HepG2 (cell line): ENCODE results near the gene C10orf67. TPM values are rescaled to one million over a fixed set of nuclear protein-coding genes. Genes with fewer than 3 reads are reported as not detected.

Experiments used
- CC2D1A ChIP-seq: sonication (generic); formaldehyde crosslinking; IDR thresholded peaks from 2 replicates; pipeline ENCODE4 v1.8.1; 2023; ENCODE audit warnings: mild to moderate bottlenecking, missing genetic modification reagents
- FOXK2 ChIP-seq: fragments of 450-650 bp; IDR thresholded peaks from 2 replicates; pipeline ENCODE4 v1.6.1; 2016
- FOXP1 ChIP-seq, 2 experiments: fragments of 450-650 bp in 1 of 2; IDR thresholded peaks; 2 replicates each; pipeline ENCODE4 v1.6.1; 2017 to 2018; ENCODE audit warnings: antibody characterized with exemption in 1 of 2
- SATB2 ChIP-seq: sonication (generic); formaldehyde crosslinking; IDR thresholded peaks from 2 replicates; pipeline ENCODE4 v1.5.0; 2020; ENCODE audit warnings: missing genetic modification reagents
- ZNF124 ChIP-seq: sonication (generic); formaldehyde crosslinking; IDR thresholded peaks from 2 replicates; pipeline ENCODE4 v1.4.0; 2020; ENCODE audit warnings: missing genetic modification reagents
- ZNF44 ChIP-seq: sonication (generic); formaldehyde crosslinking; IDR thresholded peaks from 2 replicates; pipeline ENCODE4 v1.5.1; 2020; ENCODE audit warnings: mild to moderate bottlenecking, missing genetic modification reagents
- ZNF446 ChIP-seq: sonication (generic); formaldehyde crosslinking; IDR thresholded peaks from 2 replicates; pipeline ENCODE4 v1.5.0; 2020; ENCODE audit warnings: mild to moderate bottlenecking, missing genetic modification reagents
- polyA plus RNA-seq, 8 experiments: library from polyadenylated mRNA; depleted of rRNA in 3 of 8; stranded (reverse) in 7 of 8; unstranded in 1 of 8; fragments of >200 nt; fragmentation: Illumina TruSeq in 4 of 8; extraction: Trizol in 4 of 8; gene quantifications; 2 replicates each; pipeline versions ENCODE4 v1.2.1 to v1.2.3, GENCODE V29; 2011 to 2016; ENCODE audit warnings: low read depth in 4 of 8, missing spikeins in 1 of 8, mixed read lengths in 1 of 8; ENCODE audit not compliant: insufficient read depth in 1 of 8
- total RNA-seq, 5 experiments: library from RNA; depleted of rRNA; stranded (reverse); fragments of >200 nt; fragmentation: Illumina TruSeq; extraction: Trizol; gene quantifications; 2 replicates each; pipeline ENCODE4 v1.2.3, GENCODE V29; 2016; ENCODE audit warnings: low read depth in 1 of 5
- TF ChIP-seq, protein P1 (sequence below): sonication (generic); formaldehyde crosslinking; IDR thresholded peaks from 2 replicates; pipeline ENCODE4 v1.4.0; 2020; ENCODE audit warnings: mild to moderate bottlenecking, missing genetic modification reagents
- TF ChIP-seq, protein P2 (sequence below): sonication (generic); formaldehyde crosslinking; IDR thresholded peaks from 2 replicates; pipeline ENCODE4 v1.9.0; 2021; ENCODE audit warnings: mild to moderate bottlenecking, missing genetic modification reagents
- TF ChIP-seq, protein P3 (sequence below): sonication (generic); formaldehyde crosslinking; IDR thresholded peaks from 2 replicates; pipeline ENCODE4 v1.8.1; 2023; ENCODE audit warnings: mild to moderate bottlenecking, moderate library complexity, missing genetic modification reagents
- TF ChIP-seq, protein P4 (sequence below): sonication (generic); formaldehyde crosslinking; IDR thresholded peaks from 2 replicates; pipeline ENCODE4 v1.4.0; 2020; ENCODE audit warnings: missing genetic modification reagents, borderline replicate concordance

The C10orf67 gene
- total and polyA plus RNA-seq, 2 of the 13 experiments (the other 11 are each of a cell fraction or from before 2014, with no cell fraction given): not detected

DNA sequence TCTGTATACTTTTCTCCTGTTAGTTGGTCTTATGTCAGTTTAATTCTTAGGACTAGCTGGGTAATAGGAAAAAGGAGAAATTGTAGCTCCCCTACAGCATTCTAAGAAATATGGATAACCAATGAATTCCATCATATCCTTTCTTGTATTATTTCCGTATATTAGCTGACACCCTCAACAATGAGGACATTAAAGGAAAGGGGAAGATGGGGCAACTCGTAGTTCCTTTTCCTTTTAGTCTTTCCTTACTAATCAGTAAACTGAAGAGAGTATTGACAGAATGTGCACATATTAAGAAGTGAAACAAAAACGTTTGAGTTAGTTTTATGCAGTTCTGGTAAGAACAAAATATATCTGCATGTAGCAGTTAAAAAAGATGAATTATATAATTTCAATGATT, 35.1 kb upstream of the C10orf67 start (continued):
- TF ChIP-seq, protein P1, sequence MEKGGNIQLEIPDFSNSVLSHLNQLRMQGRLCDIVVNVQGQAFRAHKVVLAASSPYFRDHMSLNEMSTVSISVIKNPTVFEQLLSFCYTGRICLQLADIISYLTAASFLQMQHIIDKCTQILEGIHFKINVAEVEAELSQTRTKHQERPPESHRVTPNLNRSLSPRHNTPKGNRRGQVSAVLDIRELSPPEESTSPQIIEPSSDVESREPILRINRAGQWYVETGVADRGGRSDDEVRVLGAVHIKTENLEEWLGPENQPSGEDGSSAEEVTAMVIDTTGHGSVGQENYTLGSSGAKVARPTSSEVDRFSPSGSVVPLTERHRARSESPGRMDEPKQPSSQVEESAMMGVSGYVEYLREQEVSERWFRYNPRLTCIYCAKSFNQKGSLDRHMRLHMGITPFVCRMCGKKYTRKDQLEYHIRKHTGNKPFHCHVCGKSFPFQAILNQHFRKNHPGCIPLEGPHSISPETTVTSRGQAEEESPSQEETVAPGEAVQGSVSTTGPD (CRISPR knock-in tag): no peak
- TF ChIP-seq FOXK2 (no peak), FOXP1 (IDR thresholded peaks at IDR 0.05) (no peak), FOXP1 (CRISPR knock-in tag; IDR thresholded peaks at IDR 0.05) (no peak), CC2D1A (CRISPR knock-in tag) (no peak), ZNF446 (CRISPR knock-in tag) (no peak), ZNF44 (no peak), ZNF124 (CRISPR knock-in tag) (no peak), SATB2 (CRISPR knock-in tag) (no peak)
- TF ChIP-seq, protein P2, sequence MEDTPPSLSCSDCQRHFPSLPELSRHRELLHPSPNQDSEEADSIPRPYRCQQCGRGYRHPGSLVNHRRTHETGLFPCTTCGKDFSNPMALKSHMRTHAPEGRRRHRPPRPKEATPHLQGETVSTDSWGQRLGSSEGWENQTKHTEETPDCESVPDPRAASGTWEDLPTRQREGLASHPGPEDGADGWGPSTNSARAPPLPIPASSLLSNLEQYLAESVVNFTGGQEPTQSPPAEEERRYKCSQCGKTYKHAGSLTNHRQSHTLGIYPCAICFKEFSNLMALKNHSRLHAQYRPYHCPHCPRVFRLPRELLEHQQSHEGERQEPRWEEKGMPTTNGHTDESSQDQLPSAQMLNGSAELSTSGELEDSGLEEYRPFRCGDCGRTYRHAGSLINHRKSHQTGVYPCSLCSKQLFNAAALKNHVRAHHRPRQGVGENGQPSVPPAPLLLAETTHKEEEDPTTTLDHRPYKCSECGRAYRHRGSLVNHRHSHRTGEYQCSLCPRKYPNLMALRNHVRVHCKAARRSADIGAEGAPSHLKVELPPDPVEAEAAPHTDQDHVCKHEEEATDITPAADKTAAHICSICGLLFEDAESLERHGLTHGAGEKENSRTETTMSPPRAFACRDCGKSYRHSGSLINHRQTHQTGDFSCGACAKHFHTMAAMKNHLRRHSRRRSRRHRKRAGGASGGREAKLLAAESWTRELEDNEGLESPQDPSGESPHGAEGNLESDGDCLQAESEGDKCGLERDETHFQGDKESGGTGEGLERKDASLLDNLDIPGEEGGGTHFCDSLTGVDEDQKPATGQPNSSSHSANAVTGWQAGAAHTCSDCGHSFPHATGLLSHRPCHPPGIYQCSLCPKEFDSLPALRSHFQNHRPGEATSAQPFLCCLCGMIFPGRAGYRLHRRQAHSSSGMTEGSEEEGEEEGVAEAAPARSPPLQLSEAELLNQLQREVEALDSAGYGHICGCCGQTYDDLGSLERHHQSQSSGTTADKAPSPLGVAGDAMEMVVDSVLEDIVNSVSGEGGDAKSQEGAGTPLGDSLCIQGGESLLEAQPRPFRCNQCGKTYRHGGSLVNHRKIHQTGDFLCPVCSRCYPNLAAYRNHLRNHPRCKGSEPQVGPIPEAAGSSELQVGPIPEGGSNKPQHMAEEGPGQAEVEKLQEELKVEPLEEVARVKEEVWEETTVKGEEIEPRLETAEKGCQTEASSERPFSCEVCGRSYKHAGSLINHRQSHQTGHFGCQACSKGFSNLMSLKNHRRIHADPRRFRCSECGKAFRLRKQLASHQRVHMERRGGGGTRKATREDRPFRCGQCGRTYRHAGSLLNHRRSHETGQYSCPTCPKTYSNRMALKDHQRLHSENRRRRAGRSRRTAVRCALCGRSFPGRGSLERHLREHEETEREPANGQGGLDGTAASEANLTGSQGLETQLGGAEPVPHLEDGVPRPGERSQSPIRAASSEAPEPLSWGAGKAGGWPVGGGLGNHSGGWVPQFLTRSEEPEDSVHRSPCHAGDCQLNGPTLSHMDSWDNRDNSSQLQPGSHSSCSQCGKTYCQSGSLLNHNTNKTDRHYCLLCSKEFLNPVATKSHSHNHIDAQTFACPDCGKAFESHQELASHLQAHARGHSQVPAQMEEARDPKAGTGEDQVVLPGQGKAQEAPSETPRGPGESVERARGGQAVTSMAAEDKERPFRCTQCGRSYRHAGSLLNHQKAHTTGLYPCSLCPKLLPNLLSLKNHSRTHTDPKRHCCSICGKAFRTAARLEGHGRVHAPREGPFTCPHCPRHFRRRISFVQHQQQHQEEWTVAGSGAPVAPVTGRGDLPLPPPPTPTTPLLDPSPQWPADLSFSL: no peak
- TF ChIP-seq, protein P3, sequence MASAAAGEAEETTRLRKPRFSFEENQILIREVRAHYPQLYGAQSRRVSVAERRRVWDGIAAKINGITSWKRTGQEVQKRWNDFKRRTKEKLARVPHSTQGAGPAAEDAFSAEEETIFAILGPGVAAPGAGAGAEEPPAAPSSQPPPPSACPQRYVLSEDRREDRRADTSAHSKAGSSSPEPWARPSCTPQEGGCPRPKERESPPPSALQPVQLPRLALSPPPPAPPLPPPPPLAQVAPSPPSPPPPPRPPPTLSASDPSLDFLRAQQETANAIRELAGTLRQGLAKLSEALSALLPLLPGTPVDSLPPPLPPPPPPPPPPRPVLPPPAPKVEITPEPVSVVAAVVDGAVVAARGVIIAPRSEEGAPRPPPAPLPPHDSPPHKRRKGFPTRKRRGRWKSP (CRISPR knock-in tag): no peak
- TF ChIP-seq, protein P4, sequence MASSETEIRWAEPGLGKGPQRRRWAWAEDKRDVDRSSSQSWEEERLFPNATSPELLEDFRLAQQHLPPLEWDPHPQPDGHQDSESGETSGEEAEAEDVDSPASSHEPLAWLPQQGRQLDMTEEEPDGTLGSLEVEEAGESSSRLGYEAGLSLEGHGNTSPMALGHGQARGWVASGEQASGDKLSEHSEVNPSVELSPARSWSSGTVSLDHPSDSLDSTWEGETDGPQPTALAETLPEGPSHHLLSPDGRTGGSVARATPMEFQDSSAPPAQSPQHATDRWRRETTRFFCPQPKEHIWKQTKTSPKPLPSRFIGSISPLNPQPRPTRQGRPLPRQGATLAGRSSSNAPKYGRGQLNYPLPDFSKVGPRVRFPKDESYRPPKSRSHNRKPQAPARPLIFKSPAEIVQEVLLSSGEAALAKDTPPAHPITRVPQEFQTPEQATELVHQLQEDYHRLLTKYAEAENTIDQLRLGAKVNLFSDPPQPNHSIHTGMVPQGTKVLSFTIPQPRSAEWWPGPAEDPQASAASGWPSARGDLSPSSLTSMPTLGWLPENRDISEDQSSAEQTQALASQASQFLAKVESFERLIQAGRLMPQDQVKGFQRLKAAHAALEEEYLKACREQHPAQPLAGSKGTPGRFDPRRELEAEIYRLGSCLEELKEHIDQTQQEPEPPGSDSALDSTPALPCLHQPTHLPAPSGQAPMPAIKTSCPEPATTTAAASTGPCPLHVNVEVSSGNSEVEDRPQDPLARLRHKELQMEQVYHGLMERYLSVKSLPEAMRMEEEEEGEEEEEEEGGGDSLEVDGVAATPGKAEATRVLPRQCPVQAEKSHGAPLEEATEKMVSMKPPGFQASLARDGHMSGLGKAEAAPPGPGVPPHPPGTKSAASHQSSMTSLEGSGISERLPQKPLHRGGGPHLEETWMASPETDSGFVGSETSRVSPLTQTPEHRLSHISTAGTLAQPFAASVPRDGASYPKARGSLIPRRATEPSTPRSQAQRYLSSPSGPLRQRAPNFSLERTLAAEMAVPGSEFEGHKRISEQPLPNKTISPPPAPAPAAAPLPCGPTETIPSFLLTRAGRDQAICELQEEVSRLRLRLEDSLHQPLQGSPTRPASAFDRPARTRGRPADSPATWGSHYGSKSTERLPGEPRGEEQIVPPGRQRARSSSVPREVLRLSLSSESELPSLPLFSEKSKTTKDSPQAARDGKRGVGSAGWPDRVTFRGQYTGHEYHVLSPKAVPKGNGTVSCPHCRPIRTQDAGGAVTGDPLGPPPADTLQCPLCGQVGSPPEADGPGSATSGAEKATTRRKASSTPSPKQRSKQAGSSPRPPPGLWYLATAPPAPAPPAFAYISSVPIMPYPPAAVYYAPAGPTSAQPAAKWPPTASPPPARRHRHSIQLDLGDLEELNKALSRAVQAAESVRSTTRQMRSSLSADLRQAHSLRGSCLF (CRISPR knock-in tag): no peak
- TF ChIP-seq, all 625 proteins: peak for 0
